HepG2 (cell line): ENCODE measurements around the gene STX4. TPM values are rescaled to one million over a fixed set of nuclear protein-coding genes. Genes with fewer than 3 reads are reported as not detected.

ENCODE experiments used
- ARID2 ChIP-seq: sonication (generic); formaldehyde crosslinking; IDR thresholded peaks from 2 replicates; pipeline ENCODE4 v1.8.1; 2022; ENCODE audit warnings: mild to moderate bottlenecking, missing genetic modification reagents, borderline replicate concordance
- CCAR2 ChIP-seq: fragments of 200-400 bp; formaldehyde crosslinking; optimal IDR thresholded peaks from 2 replicates; pipeline ENCODE3; 2018; ENCODE audit warnings: low read depth, mild to moderate bottlenecking, low read length, moderate library complexity
- FOSL1 ChIP-seq: sonication (generic); formaldehyde crosslinking; IDR thresholded peaks from 2 replicates; pipeline ENCODE4 v1.9.0; 2021; ENCODE audit warnings: missing genetic modification reagents, borderline replicate concordance
- FOXK1 ChIP-seq: sonication (generic); formaldehyde crosslinking; IDR thresholded peaks from 2 replicates; pipeline ENCODE4 v1.4.0; 2020; ENCODE audit warnings: low read depth, missing genetic modification reagents, borderline replicate concordance
- KDM5B ChIP-seq: sonication (generic); formaldehyde crosslinking; IDR thresholded peaks from 2 replicates; pipeline ENCODE4 v1.4.0; 2020; ENCODE audit warnings: missing genetic modification reagents, mild to moderate bottlenecking, borderline replicate concordance
- KLF15 ChIP-seq: sonication (generic); formaldehyde crosslinking; IDR thresholded peaks from 2 replicates; pipeline ENCODE4 v1.8.1; 2023; ENCODE audit warnings: borderline replicate concordance, mild to moderate bottlenecking, inconsistent platforms, missing genetic modification reagents, mixed read lengths
- NFE2L2 ChIP-seq: fragments of 150-350 bp; IDR thresholded peaks from 2 replicates; pipeline ENCODE4 v1.6.1; 2014; ENCODE audit warnings: low read length
- NFRKB ChIP-seq: fragments of 450-650 bp; IDR thresholded peaks from 2 replicates; pipeline ENCODE4 v1.6.1; 2017
- SRSF9 ChIP-seq: fragments of 200-400 bp; formaldehyde crosslinking; IDR thresholded peaks from 2 replicates; pipeline ENCODE4 v1.6.1; 2018; ENCODE audit warnings: borderline replicate concordance, mild to moderate bottlenecking, low read depth, low read length; ENCODE audit not compliant: insufficient read depth, poor library complexity, severe bottlenecking
- TOE1 ChIP-seq: sonication (generic); formaldehyde crosslinking; IDR thresholded peaks from 2 replicates; pipeline ENCODE4 v1.4.0; 2020; ENCODE audit warnings: mild to moderate bottlenecking, missing genetic modification reagents
- ZBTB38 ChIP-seq: sonication (generic); formaldehyde crosslinking; IDR thresholded peaks from 2 replicates; pipeline ENCODE4 v1.5.1; 2020; ENCODE audit warnings: mild to moderate bottlenecking, missing genetic modification reagents
- ZFP36L2 ChIP-seq: sonication (generic); formaldehyde crosslinking; IDR thresholded peaks from 2 replicates; pipeline ENCODE4 v1.4.0; 2020; ENCODE audit warnings: missing genetic modification reagents
- ZFP91 ChIP-seq: sonication (generic); formaldehyde crosslinking; IDR thresholded peaks from 2 replicates; pipeline ENCODE4 v1.9.0; 2022; ENCODE audit warnings: missing genetic modification reagents, mild to moderate bottlenecking, borderline replicate concordance
- ZNF280D ChIP-seq: sonication (generic); formaldehyde crosslinking; IDR thresholded peaks from 2 replicates; pipeline ENCODE4 v1.5.1; 2020; ENCODE audit warnings: mild to moderate bottlenecking, missing genetic modification reagents
- ZNF451 ChIP-seq: sonication (generic); formaldehyde crosslinking; IDR thresholded peaks from 2 replicates; pipeline ENCODE4 v1.5.0; 2020; ENCODE audit warnings: mild to moderate bottlenecking, missing genetic modification reagents
- ZNF607 ChIP-seq: sonication (generic); formaldehyde crosslinking; IDR thresholded peaks from 2 replicates; pipeline ENCODE4 v1.5.1; 2020; ENCODE audit warnings: missing genetic modification reagents, mild to moderate bottlenecking, borderline replicate concordance
- ZNF670 ChIP-seq: sonication (generic); formaldehyde crosslinking; IDR thresholded peaks from 2 replicates; pipeline ENCODE4 v1.8.0; 2022; ENCODE audit warnings: mild to moderate bottlenecking, missing genetic modification reagents, borderline replicate concordance
- ZSCAN25 ChIP-seq: sonication (generic); formaldehyde crosslinking; IDR thresholded peaks from 2 replicates; pipeline ENCODE4 v1.8.0; 2022; ENCODE audit warnings: mild to moderate bottlenecking, missing genetic modification reagents
- polyA plus RNA-seq, 8 experiments: library from polyadenylated mRNA; depleted of rRNA in 3 of 8; stranded (reverse) in 7 of 8; unstranded in 1 of 8; fragments of >200 nt; fragmentation: Illumina TruSeq in 4 of 8; extraction: Trizol in 4 of 8; gene quantifications; 2 replicates each; pipeline versions ENCODE4 v1.2.1 to v1.2.3, GENCODE V29; 2011 to 2016; ENCODE audit warnings: low read depth in 4 of 8, missing spikeins in 1 of 8, mixed read lengths in 1 of 8; ENCODE audit not compliant: insufficient read depth in 1 of 8
- total RNA-seq, 5 experiments: library from RNA; depleted of rRNA; stranded (reverse); fragments of >200 nt; fragmentation: Illumina TruSeq; extraction: Trizol; gene quantifications; 2 replicates each; pipeline ENCODE4 v1.2.3, GENCODE V29; 2016; ENCODE audit warnings: low read depth in 1 of 5
- TF ChIP-seq, protein P1 (sequence below): sonication (generic); formaldehyde crosslinking; conservative IDR thresholded peaks from 2 replicates; pipeline ENCODE4 v1.8.0; 2022; ENCODE audit warnings: missing genetic modification reagents
- TF ChIP-seq, protein P2 (sequence below), 2 experiments: sonication (generic) in 1 of 2; formaldehyde crosslinking in 1 of 2; IDR thresholded peaks; 2 replicates each; pipeline versions ENCODE4 v1.5.1 to v1.6.1; 2011 to 2020; ENCODE audit warnings: borderline replicate concordance in 1 of 2, low read depth in 1 of 2, low read length in 1 of 2, mild to moderate bottlenecking in 1 of 2, missing genetic modification reagents in 1 of 2, moderate library complexity in 1 of 2

STX4 gene
- total and polyA plus RNA-seq, 2 of the 13 experiments (the other 11 are each of a cell fraction or from before 2014, with no cell fraction given) = 29.2 to 34.6 TPM

DNA sequence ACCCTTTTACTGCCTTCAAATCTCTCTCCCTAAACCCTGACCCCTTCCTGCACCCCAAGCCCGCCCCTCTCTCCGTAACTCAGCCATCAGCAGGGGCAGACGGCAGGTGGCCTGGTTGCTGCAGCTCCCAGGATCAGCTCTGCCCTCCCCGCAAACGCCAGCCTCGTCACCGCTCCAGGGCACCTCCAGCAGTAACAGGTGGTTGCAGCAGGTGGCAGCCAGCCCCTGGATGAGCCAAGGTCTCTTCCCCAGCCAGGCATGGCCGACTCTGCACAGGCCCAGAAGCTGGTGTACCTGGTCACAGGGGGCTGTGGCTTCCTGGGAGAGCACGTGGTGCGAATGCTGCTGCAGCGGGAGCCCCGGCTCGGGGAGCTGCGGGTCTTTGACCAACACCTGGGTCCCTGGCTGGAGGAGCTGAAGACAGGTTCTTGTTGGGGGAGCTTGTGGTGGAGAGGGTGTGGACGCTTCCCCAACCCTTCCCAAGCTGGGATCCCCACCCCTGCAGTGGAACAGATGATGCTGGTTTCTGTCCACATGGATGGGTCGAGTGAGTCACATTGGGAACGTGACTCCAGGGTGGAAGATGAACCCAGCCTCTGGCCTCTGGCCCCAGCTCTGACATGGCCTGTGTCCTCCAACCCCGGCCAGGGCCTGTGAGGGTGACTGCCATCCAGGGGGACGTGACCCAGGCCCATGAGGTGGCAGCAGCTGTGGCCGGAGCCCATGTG, 47.8 kb upstream of the STX4 start (continued):
- TF ChIP-seq ZFP91 = peak; percentile 77
- TF ChIP-seq KDM5B (CRISPR knock-in tag) = peak; percentile 73
- TF ChIP-seq TOE1 (CRISPR knock-in tag) = no peak
- TF ChIP-seq ZNF280D (CRISPR knock-in tag) = no peak
- TF ChIP-seq CCAR2 = no peak
- TF ChIP-seq ARID2 (CRISPR knock-in tag) = peak; percentile 80; the same call in 1 of the 2 replicates
- TF ChIP-seq ZSCAN25 (CRISPR knock-in tag) = peak; percentile 80
- TF ChIP-seq ZBTB38 (CRISPR knock-in tag) = peak; percentile 35
- TF ChIP-seq FOSL1 (CRISPR knock-in tag) = peak; percentile 43; the same call in 1 of the 2 replicates
- no peak; the same call in 1 of the 2 replicates for TF ChIP-seq ZNF670 (CRISPR knock-in tag)
- no peak for TF ChIP-seq NFE2L2
- TF ChIP-seq KLF15 = peak; percentile 68; the same call in 1 of the 2 replicates
- TF ChIP-seq FOXK1 (CRISPR knock-in tag) = no peak
- no peak for TF ChIP-seq SRSF9
- TF ChIP-seq ZNF607 (CRISPR knock-in tag) = peak; percentile 79; the same call in 1 of the 2 replicates
- TF ChIP-seq ZNF451 (CRISPR knock-in tag) = peak; percentile 91
- TF ChIP-seq, protein P1, sequence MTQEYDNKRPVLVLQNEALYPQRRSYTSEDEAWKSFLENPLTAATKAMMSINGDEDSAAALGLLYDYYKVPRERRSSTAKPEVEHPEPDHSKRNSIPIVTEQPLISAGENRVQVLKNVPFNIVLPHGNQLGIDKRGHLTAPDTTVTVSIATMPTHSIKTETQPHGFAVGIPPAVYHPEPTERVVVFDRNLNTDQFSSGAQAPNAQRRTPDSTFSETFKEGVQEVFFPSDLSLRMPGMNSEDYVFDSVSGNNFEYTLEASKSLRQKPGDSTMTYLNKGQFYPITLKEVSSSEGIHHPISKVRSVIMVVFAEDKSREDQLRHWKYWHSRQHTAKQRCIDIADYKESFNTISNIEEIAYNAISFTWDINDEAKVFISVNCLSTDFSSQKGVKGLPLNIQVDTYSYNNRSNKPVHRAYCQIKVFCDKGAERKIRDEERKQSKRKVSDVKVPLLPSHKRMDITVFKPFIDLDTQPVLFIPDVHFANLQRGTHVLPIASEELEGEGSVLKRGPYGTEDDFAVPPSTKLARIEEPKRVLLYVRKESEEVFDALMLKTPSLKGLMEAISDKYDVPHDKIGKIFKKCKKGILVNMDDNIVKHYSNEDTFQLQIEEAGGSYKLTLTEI (CRISPR knock-in tag) = no peak
- no peak for TF ChIP-seq NFRKB
- no peak for TF ChIP-seq ZFP36L2 (CRISPR knock-in tag)
- TF ChIP-seq, protein P2, sequence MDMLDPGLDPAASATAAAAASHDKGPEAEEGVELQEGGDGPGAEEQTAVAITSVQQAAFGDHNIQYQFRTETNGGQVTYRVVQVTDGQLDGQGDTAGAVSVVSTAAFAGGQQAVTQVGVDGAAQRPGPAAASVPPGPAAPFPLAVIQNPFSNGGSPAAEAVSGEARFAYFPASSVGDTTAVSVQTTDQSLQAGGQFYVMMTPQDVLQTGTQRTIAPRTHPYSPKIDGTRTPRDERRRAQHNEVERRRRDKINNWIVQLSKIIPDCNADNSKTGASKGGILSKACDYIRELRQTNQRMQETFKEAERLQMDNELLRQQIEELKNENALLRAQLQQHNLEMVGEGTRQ (IDR thresholded peaks at IDR 0.05; ENCODE audit: low read depth, low read length) = no peak
- TF ChIP-seq, protein P2 (CRISPR knock-in tag; IDR thresholded peaks at IDR 0.05; ENCODE audit: borderline replicate concordance) = peak; percentile 82; the same call in 1 of the 2 replicates
